OCI-LY7 (cell line): ENCODE measurements around the gene KRT39. TPM values are rescaled to one million over a fixed set of nuclear protein-coding genes. Genes with fewer than 3 reads are reported as not detected.

ENCODE experiments used
- BruUV-seq: library from RNA; stranded (reverse); fragments of 400-500 nt; replicated peaks from 2 replicates; lab custom pipeline; 2021; lab: Mats Ljungman, UMichigan
- CTCF ChIA-PET: fragments of 300-600 bp; sonication (Branson Sonifier 250); formaldehyde crosslinking; loops from one replicate; lab custom pipeline; 2022; ENCODE audit warnings: antibody characterized with exemption; ENCODE audit not compliant: unreplicated experiment; lab: Charles Lee
- POLR2A ChIA-PET: fragments of 300-600 bp; sonication (Branson Sonifier 250); formaldehyde crosslinking; loops from one replicate; lab custom pipeline; 2022; ENCODE audit warnings: antibody characterized with exemption; lab: Charles Lee
- DNase-seq: peaks from one replicate; pipeline ENCODE4 v3.0.0-alpha.2; 2015; ENCODE audit warnings: low spot score
- H2AFZ ChIP-seq: fragments of 200-600 bp; sonication (generic), shearing (Covaris generic); 2 replicates; pipeline ENCODE4 v1.6.1; 2014; ENCODE audit warnings: mild to moderate bottlenecking, antibody characterized with exemption, low read length, moderate library complexity
- H3K27ac ChIP-seq: fragments of 200-600 bp; sonication (generic); 2 replicates; pipeline ENCODE4 v1.5.1; 2014; ENCODE audit warnings: mixed run types, low read depth, mild to moderate bottlenecking, moderate library complexity, low read length, inconsistent platforms; ENCODE audit not compliant: poor library complexity, severe bottlenecking
- H3K36me3 ChIP-seq: fragments of 200-600 bp; sonication (generic); 2 replicates; pipeline ENCODE4 v1.6.1; 2014; ENCODE audit warnings: mild to moderate bottlenecking, antibody characterized with exemption, low read length, moderate library complexity, mixed read lengths; ENCODE audit not compliant: insufficient read depth
- H3K4me1 ChIP-seq: fragments of 200-600 bp; sonication (generic); 2 replicates; pipeline ENCODE4 v1.5.1; 2014; ENCODE audit warnings: mild to moderate bottlenecking, low read length; ENCODE audit not compliant: insufficient read depth, poor library complexity, severe bottlenecking
- H3K4me2 ChIP-seq: fragments of 200-600 bp; sonication (generic); 2 replicates; pipeline ENCODE4 v1.6.1; 2014; ENCODE audit warnings: mild to moderate bottlenecking, low read length
- H3K4me3 ChIP-seq: fragments of 200-600 bp; sonication (generic); 2 replicates; pipeline ENCODE4 v1.5.1; 2014; ENCODE audit warnings: mild to moderate bottlenecking, low read depth, low read length; ENCODE audit not compliant: poor library complexity, severe bottlenecking
- H3K79me2 ChIP-seq: fragments of 200-600 bp; sonication (generic); 2 replicates; pipeline ENCODE4 v1.6.1; 2016; ENCODE audit warnings: low read depth, mild to moderate bottlenecking, low read length, moderate library complexity, mixed read lengths; ENCODE audit not compliant: insufficient read depth
- H3K9me2 ChIP-seq: fragments of 200-600 bp; sonication (generic); 2 replicates; pipeline ENCODE4 v1.6.1; 2016; ENCODE audit warnings: mild to moderate bottlenecking, low read length, mixed read lengths; ENCODE audit not compliant: insufficient read depth
- H3K9me3 ChIP-seq: fragments of 200-600 bp; sonication (generic); 2 replicates; pipeline ENCODE4 v1.6.1; 2014; ENCODE audit warnings: mild to moderate bottlenecking, mixed run types, low read length, mixed read lengths
- H4K20me1 ChIP-seq: fragments of 200-600 bp; sonication (generic); 2 replicates; pipeline ENCODE4 v1.6.1; 2014; ENCODE audit warnings: mild to moderate bottlenecking, antibody characterized with exemption, low read length, moderate library complexity, mixed read lengths; ENCODE audit not compliant: insufficient read depth
- EZH2phosphoT487 ChIP-seq: fragments of 200-600 bp; sonication (generic); IDR thresholded peaks from 2 replicates; pipeline ENCODE4 v1.6.1; 2018; ENCODE audit warnings: low read depth, borderline replicate concordance, mild to moderate bottlenecking, mixed run types, antibody characterized with exemption, low read length, moderate library complexity, mixed read lengths
- intact Hi-C: fragments of 100-400 bp; cut with micrococcal nuclease; formaldehyde crosslinking; loops from one replicate; pipeline ENCODE4 v1.10.0; 2022; ENCODE audit not compliant: unreplicated experiment
- total RNA-seq, 2 experiments: library from RNA; depleted of rRNA in 1 of 2; stranded (reverse); fragments of >200 nt in 1 of 2; shearing (Covaris generic) in 1 of 2; gene quantifications; 2 replicates each; pipeline ENCODE4 v1.2.3, GENCODE V29; 2014 to 2022
- TF ChIP-seq, protein P1 (sequence below): fragments of 200-600 bp; sonication (generic); conservative IDR thresholded peaks from 2 replicates; pipeline ENCODE4 v1.5.1; 2014; ENCODE audit warnings: mild to moderate bottlenecking, antibody characterized with exemption, low read length, moderate library complexity, mixed read lengths

Gene KRT39
- total RNA-seq, 2 experiments from 2014 or later: not detected

DNA sequence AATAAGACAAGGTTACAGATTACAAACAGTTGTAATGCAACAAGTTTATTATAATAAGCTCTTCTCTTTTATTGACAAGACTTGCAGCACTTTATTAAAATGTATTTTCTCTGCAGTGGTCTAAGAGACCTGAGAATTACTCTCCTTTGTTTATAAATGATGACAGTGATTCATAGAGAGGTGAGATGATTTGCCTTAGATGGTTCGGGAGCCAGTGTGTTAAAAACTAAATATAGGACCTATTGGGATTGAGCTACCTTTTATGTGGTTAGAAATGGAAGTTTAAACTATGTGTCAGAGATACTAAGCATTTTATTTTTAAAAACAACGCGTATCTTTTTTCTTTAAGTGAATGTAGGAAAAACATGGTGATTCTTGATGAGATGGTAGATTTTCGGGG, 30.1 kb upstream of the KRT39 start:
- no peak overlapping the region for H3K4me3 ChIP-seq
- H2AFZ ChIP-seq: no peak overlapping the region
- no peaks in the 10 kb centered on the region for H4K20me1 ChIP-seq
- H3K79me2 ChIP-seq: no peaks in the 10 kb centered on the region
- ChIA-PET POLR2A (no interaction called here), CTCF (no interaction called here)
- H3K27ac ChIP-seq: no peak overlapping the region
- TF ChIP-seq, protein P1, sequence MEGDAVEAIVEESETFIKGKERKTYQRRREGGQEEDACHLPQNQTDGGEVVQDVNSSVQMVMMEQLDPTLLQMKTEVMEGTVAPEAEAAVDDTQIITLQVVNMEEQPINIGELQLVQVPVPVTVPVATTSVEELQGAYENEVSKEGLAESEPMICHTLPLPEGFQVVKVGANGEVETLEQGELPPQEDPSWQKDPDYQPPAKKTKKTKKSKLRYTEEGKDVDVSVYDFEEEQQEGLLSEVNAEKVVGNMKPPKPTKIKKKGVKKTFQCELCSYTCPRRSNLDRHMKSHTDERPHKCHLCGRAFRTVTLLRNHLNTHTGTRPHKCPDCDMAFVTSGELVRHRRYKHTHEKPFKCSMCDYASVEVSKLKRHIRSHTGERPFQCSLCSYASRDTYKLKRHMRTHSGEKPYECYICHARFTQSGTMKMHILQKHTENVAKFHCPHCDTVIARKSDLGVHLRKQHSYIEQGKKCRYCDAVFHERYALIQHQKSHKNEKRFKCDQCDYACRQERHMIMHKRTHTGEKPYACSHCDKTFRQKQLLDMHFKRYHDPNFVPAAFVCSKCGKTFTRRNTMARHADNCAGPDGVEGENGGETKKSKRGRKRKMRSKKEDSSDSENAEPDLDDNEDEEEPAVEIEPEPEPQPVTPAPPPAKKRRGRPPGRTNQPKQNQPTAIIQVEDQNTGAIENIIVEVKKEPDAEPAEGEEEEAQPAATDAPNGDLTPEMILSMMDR: no peak
- no peak for TF ChIP-seq EZH2phosphoT487
- intact Hi-C loops: no loop called here
- no peak for DNase-seq
- BruUV-seq: no TSS peak
- H3K36me3 ChIP-seq: no peaks in the 10 kb centered on the region
- H3K4me1 ChIP-seq: no peaks in the 10 kb centered on the region
- no peak overlapping the region for H3K4me2 ChIP-seq
- H3K9me2 ChIP-seq: no peaks in the 10 kb centered on the region
- no peaks in the 10 kb centered on the region for H3K9me3 ChIP-seq

DNA sequence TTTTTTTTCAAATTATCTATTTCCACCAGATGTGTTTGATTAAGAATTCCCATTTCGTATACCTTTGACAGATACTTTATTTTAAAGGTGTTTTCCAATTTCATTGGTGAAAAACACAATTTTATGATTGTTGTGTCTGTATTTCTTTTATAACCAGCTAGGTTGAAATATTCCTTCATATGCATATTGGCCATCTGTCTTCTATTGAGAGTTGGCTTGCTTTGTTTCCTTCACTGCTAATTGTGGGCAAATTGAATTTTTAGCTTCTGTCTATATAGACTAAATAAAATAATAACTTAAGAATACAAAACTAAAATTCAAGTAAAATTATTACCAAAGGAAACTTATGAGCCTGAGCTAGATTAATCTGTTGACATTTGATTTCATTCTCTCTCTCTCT, 28.4 kb upstream of the KRT39 start:
- CTCF ChIA-PET: no interaction called here
- BruUV-seq: no TSS peak
- POLR2A ChIA-PET: no interaction called here

DNA sequence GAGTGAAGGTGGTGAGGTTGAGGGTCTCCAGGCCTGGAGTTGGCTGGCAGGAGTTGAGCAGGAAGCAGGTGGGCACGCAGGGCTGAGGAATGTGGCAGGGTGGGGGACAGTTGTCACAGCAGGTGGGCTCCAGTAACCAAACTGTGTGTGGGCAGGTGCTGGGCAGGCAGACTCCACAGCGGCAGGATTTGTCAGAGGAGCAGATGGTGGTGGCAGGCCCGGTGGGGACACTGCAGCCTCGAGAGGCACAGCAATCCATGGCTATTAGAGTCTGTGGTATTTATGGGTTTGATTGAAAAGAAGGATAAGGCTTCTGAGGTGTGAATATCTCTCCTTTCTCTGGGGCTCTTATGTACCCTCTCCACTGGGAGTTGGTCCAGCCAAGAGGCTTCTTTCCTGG, 27.1 kb upstream of the KRT39 start, which contains the start of gene KRTAP3-3:
KRTAP3-3 (minus strand) TSS at position 326 of the 400 bp plus-strand sequence; CDS start at position 259, 67 bp downstream.
- H3K9me2 ChIP-seq: no peaks in the 10 kb centered on the region
- H3K9me3 ChIP-seq: no peaks in the 10 kb centered on the region
- POLR2A ChIA-PET: no interaction called here
- no peak within 1 kb of the TSS for H3K27ac ChIP-seq
- no peak for DNase-seq
- no peak within 1 kb of the TSS for H3K4me2 ChIP-seq
- H2AFZ ChIP-seq: no peak within 1 kb of the TSS
- TF ChIP-seq EZH2phosphoT487: no peak
- TF ChIP-seq, protein P1: no peak
- intact Hi-C loops: no loop called here
- no peak within 1 kb of the TSS for H3K4me3 ChIP-seq
- H4K20me1 ChIP-seq: no peaks in the 10 kb centered on the region
- H3K79me2 ChIP-seq: no peaks in the 10 kb centered on the region
- CTCF ChIA-PET: no interaction called here
- H3K36me3 ChIP-seq: no peaks in the 10 kb centered on the region
- H3K4me1 ChIP-seq: no peaks in the 10 kb centered on the region
- BruUV-seq: no TSS peak

More for the DNA sequence above, 28.4 kb upstream of the KRT39 start:
- Histone ChIP-seq H3K27ac (no peak overlapping the region), H3K4me2 (no peak overlapping the region), H3K36me3 (no peaks in the 10 kb centered on the region), H3K9me3 (no peaks in the 10 kb centered on the region), H3K4me1 (no peaks in the 10 kb centered on the region), H3K79me2 (no peaks in the 10 kb centered on the region), H3K4me3 (no peak overlapping the region), H4K20me1 (no peaks in the 10 kb centered on the region), H3K9me2 (no peaks in the 10 kb centered on the region), H2AFZ (no peak overlapping the region)
- TF ChIP-seq, protein P1: no peak
- TF ChIP-seq EZH2phosphoT487: no peak
- intact Hi-C loops: no loop called here
- DNase-seq: no peak
